GM23338 (cell line): Measurements from ENCODE around the gene FNDC1. TPM values are rescaled to one million over a fixed set of nuclear protein-coding genes. Genes with fewer than 3 reads are reported as not detected.
A peak's percentile ranks its signal among the peaks of the same experiment; 100 is the strongest.

Source experiments
- ATAC-seq: fragments of 200-7000 bp; cut with Tn5 transposase; 3 replicates; pipeline ENCODE4 v1.9.1; 2020
- DNase-seq: peaks from one replicate; pipeline ENCODE4 v3.0.0-alpha.2; 2015; ENCODE audit warnings: low spot score
- H2AFZ ChIP-seq: fragments of 200-600 bp; sonication (generic); 2 replicates; pipeline ENCODE4 v1.8.0; 2016; ENCODE audit warnings: antibody characterized with exemption, mild to moderate bottlenecking, moderate library complexity
- H3F3A ChIP-seq: fragments of 200-600 bp; sonication (generic); replicated peaks from 2 replicates; pipeline ENCODE4 v1.8.0; 2017; ENCODE audit warnings: antibody characterized with exemption, mixed run types, low read depth
- H3K27ac ChIP-seq: fragments of 200-600 bp; sonication (generic); 2 replicates; pipeline ENCODE4 v1.6.1; 2016; ENCODE audit warnings: low read depth
- H3K27me3 ChIP-seq: fragments of 200-600 bp; sonication (generic); 2 replicates; pipeline ENCODE4 v1.8.0; 2016; ENCODE audit warnings: mild to moderate bottlenecking, mixed run types, moderate library complexity; ENCODE audit not compliant: insufficient read depth
- H3K36me3 ChIP-seq: fragments of 200-600 bp; sonication (generic); 2 replicates; pipeline ENCODE4 v1.8.0; 2016; ENCODE audit warnings: mild to moderate bottlenecking; ENCODE audit not compliant: insufficient read depth
- H3K4me1 ChIP-seq: fragments of 200-600 bp; sonication (generic); 2 replicates; pipeline ENCODE4 v1.8.0; 2016; ENCODE audit warnings: mild to moderate bottlenecking, moderate library complexity; ENCODE audit not compliant: insufficient read depth
- H3K4me2 ChIP-seq: fragments of 200-600 bp; sonication (generic); 2 replicates; pipeline ENCODE4 v1.7.1; 2017; ENCODE audit warnings: mixed run types
- H3K4me3 ChIP-seq: fragments of 200-600 bp; sonication (generic); 2 replicates; pipeline ENCODE4 v1.6.1; 2016; ENCODE audit warnings: mixed run types
- H3K79me2 ChIP-seq: fragments of 200-600 bp; sonication (generic); replicated peaks from 2 replicates; pipeline ENCODE4 v1.8.0; 2017; ENCODE audit warnings: mild to moderate bottlenecking; ENCODE audit not compliant: insufficient read depth
- H3K9me2 ChIP-seq: fragments of 200-600 bp; sonication (generic); 2 replicates; pipeline ENCODE4 v1.8.0; 2017; ENCODE audit not compliant: insufficient read depth
- H4K20me1 ChIP-seq: fragments of 200-600 bp; sonication (generic); replicated peaks from 2 replicates; pipeline ENCODE4 v1.8.0; 2017; ENCODE audit warnings: mild to moderate bottlenecking; ENCODE audit not compliant: insufficient read depth
- H3K27ac Mint-ChIP-seq: 2 replicates; pipeline ENCODE4 v1.8.0; 2020; ENCODE audit warnings: inconsistent platforms, mild to moderate bottlenecking, moderate library complexity, mixed read lengths
- H3K27me3 Mint-ChIP-seq: 3 replicates; pipeline ENCODE4 v1.8.0; 2022; ENCODE audit warnings: low read depth, mild to moderate bottlenecking, moderate library complexity, mixed read lengths, inconsistent platforms; ENCODE audit not compliant: insufficient read depth, poor library complexity
- H3K36me3 Mint-ChIP-seq: 3 replicates; pipeline ENCODE4 v1.8.0; 2021; ENCODE audit warnings: low read depth, mild to moderate bottlenecking, inconsistent platforms, moderate library complexity, mixed read lengths
- H3K4me1 Mint-ChIP-seq: 3 replicates; pipeline ENCODE4 v1.8.0; 2020; ENCODE audit warnings: mild to moderate bottlenecking, inconsistent platforms, mixed read lengths
- H3K4me3 Mint-ChIP-seq: 3 replicates; pipeline ENCODE4 v1.8.0; 2021; ENCODE audit warnings: moderate library complexity, mild to moderate bottlenecking, inconsistent platforms, mixed read lengths
- H3K9me3 Mint-ChIP-seq: 3 replicates; pipeline ENCODE4 v1.8.0; 2020; ENCODE audit warnings: moderate library complexity, mild to moderate bottlenecking, inconsistent platforms, mixed read lengths
- EZH2phosphoT487 ChIP-seq: fragments of 200-600 bp; sonication (generic); IDR thresholded peaks from one replicate; pipeline ENCODE4 v1.8.1; 2018; ENCODE audit warnings: antibody characterized with exemption; ENCODE audit not compliant: unreplicated experiment
- polyA plus RNA-seq: library from polyadenylated mRNA; unstranded; fragments of >200 nt; fragmentation: Nextera tagmentation; extraction: Ambion mirVana; gene quantifications from 2 replicates; pipeline ENCODE4 v1.2.1, GENCODE V29; 2016
- total RNA-seq: library from RNA; depleted of rRNA; stranded (reverse); fragments of >200 nt; shearing (Covaris generic); gene quantifications from 2 replicates; pipeline ENCODE4 v1.2.3, GENCODE V29; 2014
- TF ChIP-seq, protein P1 (sequence below), 2 experiments: fragments of 200-600 bp in 1 of 2; sonication (generic) in 1 of 2; conservative IDR thresholded peaks; 2 replicates each; pipeline versions ENCODE4 v1.5.1 to v1.6.1; 2016 to 2017; ENCODE audit warnings: antibody characterized with exemption in 2 of 2, low read depth in 2 of 2, mild to moderate bottlenecking in 2 of 2, moderate library complexity in 1 of 2
- TF ChIP-seq, protein P2 (sequence below): fragments of 250-450 bp; sonication (Bioruptor Pico); IDR thresholded peaks from 2 replicates; pipeline ENCODE4 v1.5.0; 2020; ENCODE audit warnings: mild to moderate bottlenecking, moderate library complexity

The FNDC1 gene
- total and polyA plus RNA-seq, 2 experiments from 2014 or later = 0.38 to 0.57 TPM

DNA sequence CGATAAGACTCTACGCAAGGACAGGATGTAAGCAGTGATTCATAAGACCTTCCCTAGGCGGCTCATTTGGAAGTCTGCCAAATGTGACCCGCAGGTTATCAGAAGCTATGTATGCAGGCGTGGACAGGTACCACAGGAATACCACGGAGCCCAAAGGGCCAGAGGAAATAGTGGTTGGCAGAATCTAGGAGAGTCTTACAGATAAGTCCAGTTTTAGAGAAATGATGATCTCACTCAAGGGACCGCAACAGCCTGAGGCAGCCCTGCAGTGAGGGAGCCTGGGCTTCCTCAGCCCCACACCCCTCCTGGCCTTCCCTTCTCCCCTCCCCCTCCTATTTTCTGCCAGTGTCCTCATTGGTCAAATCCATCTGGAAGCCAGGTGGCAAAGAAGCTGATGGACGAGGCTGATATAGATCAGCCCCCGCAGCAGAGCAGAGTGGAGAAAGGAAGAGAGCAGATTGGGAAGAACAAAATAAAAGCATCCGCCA lies 110.6 kb downstream of the FNDC1 start:
- Mint-ChIP-seq H3K36me3 (peaks cover 3% of the 10 kb centered on the region; the same call in 1 of the 3 replicates), H3K27me3 (peaks cover 3% of the 10 kb centered on the region), H3K9me3 (peaks cover 2% of the 10 kb centered on the region), H3K27ac (no peak overlapping the region), H3K4me1 (peaks cover 23% of the 10 kb centered on the region), H3K4me3 (no peak overlapping the region)
- peaks cover 11% of the 10 kb centered on the region for H3K4me1 ChIP-seq
- H3K4me2 ChIP-seq = peak overlapping the region; percentile 23; the same call in 1 of the 2 replicates
- no peaks in the 10 kb centered on the region for H3F3A ChIP-seq
- ATAC-seq (peak; percentile 80), DNase-seq (peak; percentile 33)
- H3K27me3 ChIP-seq = no peaks in the 10 kb centered on the region
- peak overlapping the region; percentile 56; the same call in 1 of the 2 replicates for H2AFZ ChIP-seq
- no peaks in the 10 kb centered on the region for H3K36me3 ChIP-seq
- H3K4me3 ChIP-seq = no peak overlapping the region
- H3K79me2 ChIP-seq = no peaks in the 10 kb centered on the region
- TF ChIP-seq, protein P1, sequence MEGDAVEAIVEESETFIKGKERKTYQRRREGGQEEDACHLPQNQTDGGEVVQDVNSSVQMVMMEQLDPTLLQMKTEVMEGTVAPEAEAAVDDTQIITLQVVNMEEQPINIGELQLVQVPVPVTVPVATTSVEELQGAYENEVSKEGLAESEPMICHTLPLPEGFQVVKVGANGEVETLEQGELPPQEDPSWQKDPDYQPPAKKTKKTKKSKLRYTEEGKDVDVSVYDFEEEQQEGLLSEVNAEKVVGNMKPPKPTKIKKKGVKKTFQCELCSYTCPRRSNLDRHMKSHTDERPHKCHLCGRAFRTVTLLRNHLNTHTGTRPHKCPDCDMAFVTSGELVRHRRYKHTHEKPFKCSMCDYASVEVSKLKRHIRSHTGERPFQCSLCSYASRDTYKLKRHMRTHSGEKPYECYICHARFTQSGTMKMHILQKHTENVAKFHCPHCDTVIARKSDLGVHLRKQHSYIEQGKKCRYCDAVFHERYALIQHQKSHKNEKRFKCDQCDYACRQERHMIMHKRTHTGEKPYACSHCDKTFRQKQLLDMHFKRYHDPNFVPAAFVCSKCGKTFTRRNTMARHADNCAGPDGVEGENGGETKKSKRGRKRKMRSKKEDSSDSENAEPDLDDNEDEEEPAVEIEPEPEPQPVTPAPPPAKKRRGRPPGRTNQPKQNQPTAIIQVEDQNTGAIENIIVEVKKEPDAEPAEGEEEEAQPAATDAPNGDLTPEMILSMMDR (conservative IDR thresholded peaks at IDR 0.05; ENCODE audit: low read depth in 2 of 2) = no peak
- TF ChIP-seq EZH2phosphoT487 = no peak
- TF ChIP-seq, protein P2, sequence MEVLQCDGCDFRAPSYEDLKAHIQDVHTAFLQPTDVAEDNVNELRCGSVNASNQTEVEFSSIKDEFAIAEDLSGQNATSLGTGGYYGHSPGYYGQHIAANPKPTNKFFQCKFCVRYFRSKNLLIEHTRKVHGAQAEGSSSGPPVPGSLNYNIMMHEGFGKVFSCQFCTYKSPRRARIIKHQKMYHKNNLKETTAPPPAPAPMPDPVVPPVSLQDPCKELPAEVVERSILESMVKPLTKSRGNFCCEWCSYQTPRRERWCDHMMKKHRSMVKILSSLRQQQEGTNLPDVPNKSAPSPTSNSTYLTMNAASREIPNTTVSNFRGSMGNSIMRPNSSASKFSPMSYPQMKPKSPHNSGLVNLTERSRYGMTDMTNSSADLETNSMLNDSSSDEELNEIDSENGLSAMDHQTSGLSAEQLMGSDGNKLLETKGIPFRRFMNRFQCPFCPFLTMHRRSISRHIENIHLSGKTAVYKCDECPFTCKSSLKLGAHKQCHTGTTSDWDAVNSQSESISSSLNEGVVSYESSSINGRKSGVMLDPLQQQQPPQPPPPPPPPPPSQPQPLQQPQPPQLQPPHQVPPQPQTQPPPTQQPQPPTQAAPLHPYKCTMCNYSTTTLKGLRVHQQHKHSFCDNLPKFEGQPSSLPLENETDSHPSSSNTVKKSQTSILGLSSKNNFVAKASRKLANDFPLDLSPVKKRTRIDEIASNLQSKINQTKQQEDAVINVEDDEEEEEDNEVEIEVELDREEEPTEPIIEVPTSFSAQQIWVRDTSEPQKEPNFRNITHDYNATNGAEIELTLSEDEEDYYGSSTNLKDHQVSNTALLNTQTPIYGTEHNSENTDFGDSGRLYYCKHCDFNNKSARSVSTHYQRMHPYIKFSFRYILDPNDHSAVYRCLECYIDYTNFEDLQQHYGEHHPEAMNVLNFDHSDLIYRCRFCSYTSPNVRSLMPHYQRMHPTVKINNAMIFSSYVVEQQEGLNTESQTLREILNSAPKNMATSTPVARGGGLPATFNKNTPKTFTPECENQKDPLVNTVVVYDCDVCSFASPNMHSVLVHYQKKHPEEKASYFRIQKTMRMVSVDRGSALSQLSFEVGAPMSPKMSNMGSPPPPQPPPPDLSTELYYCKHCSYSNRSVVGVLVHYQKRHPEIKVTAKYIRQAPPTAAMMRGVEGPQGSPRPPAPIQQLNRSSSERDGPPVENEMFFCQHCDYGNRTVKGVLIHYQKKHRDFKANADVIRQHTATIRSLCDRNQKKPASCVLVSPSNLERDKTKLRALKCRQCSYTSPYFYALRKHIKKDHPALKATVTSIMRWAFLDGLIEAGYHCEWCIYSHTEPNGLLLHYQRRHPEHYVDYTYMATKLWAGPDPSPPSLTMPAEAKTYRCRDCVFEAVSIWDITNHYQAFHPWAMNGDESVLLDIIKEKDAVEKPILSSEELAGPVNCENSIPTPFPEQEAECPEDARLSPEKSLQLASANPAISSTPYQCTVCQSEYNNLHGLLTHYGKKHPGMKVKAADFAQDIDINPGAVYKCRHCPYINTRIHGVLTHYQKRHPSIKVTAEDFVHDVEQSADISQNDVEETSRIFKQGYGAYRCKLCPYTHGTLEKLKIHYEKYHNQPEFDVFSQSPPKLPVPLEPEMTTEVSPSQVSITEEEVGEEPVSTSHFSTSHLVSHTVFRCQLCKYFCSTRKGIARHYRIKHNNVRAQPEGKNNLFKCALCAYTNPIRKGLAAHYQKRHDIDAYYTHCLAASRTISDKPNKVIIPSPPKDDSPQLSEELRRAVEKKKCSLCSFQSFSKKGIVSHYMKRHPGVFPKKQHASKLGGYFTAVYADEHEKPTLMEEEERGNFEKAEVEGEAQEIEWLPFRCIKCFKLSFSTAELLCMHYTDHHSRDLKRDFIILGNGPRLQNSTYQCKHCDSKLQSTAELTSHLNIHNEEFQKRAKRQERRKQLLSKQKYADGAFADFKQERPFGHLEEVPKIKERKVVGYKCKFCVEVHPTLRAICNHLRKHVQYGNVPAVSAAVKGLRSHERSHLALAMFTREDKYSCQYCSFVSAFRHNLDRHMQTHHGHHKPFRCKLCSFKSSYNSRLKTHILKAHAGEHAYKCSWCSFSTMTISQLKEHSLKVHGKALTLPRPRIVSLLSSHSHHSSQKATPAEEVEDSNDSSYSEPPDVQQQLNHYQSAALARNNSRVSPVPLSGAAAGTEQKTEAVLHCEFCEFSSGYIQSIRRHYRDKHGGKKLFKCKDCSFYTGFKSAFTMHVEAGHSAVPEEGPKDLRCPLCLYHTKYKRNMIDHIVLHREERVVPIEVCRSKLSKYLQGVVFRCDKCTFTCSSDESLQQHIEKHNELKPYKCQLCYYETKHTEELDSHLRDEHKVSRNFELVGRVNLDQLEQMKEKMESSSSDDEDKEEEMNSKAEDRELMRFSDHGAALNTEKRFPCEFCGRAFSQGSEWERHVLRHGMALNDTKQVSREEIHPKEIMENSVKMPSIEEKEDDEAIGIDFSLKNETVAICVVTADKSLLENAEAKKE (CRISPR knock-in tag) = no peak
- no peaks in the 10 kb centered on the region for H4K20me1 ChIP-seq
- H3K9me2 ChIP-seq = peaks cover 6% of the 10 kb centered on the region
- H3K27ac ChIP-seq = no peak overlapping the region
